ENCODE measurements around the gene IMPDH2. TPM values are rescaled to one million over a fixed set of nuclear protein-coding genes. Genes with fewer than 3 reads are reported as not detected.

Gene IMPDH2
- total and polyA plus RNA-seq, 2 of the 8 experiments (the other 6 are each of a cell fraction or from before 2014, with no cell fraction given) = 374 to 409 TPM

- TF ChIP-seq RAD21 (IDR thresholded peaks at IDR 0.05 in 1 of 2, conservative IDR thresholded peaks at IDR 0.05 in 1 of 2; ENCODE audit: low read depth in 2 of 2, low read length in 2 of 2) (no peak), JUND (IDR thresholded peaks at IDR 0.05; ENCODE audit: low read length) (no peak), MAX (IDR thresholded peaks at IDR 0.05) (peak; percentile 81), TAF7 (optimal IDR thresholded peaks at IDR 0.05; ENCODE audit: borderline replicate concordance, low read depth, low read length) (peak; percentile 44), EGR1 (IDR thresholded peaks at IDR 0.05; ENCODE audit: borderline replicate concordance, low read depth, low read length) (no peak), YY1 (IDR thresholded peaks at IDR 0.05; ENCODE audit: low read depth, low read length) (peak; percentile 92), FOSL1 (IDR thresholded peaks at IDR 0.05; ENCODE audit: insufficient read depth, low read depth, low read length) (no peak), PHF8 (conservative IDR thresholded peaks at IDR 0.05; ENCODE audit: low read depth, low read length) (0 out of 2 replicates have a peak, but pooled peaks have one; percentile 14), GABPA (IDR thresholded peaks at IDR 0.05; ENCODE audit: borderline replicate concordance, insufficient read depth, low read length) (no peak), SAP30 (IDR thresholded peaks at IDR 0.05; ENCODE audit: insufficient read depth, insufficient replicate concordance, low read length) (peak; percentile 38), CTCF (IDR thresholded peaks at IDR 0.05; ENCODE audit: control extremely low read depth in 1 of 3, insufficient read depth in 1 of 3, low read depth in 1 of 3, low read length in 3 of 3) (no peak), TEAD4 (IDR thresholded peaks at IDR 0.05; ENCODE audit: low read depth, low read length) (no peak), POLR2A (IDR thresholded peaks at IDR 0.05; ENCODE audit: control extremely low read depth in 1 of 2, low read depth in 2 of 2, low read length in 2 of 2) (no peak; a peak in 1 of 3 replicates), TAF1 (IDR thresholded peaks at IDR 0.05; ENCODE audit: low read depth, low read length) (peak; percentile 60; the same call in 1 of the 2 replicates), TBP (IDR thresholded peaks at IDR 0.05; ENCODE audit: low read depth, low read length) (0 out of 2 replicates have a peak, but pooled peaks have one; percentile 18), RFX5 (IDR thresholded peaks at IDR 0.05; ENCODE audit: borderline replicate concordance, low read depth, low read length) (no peak), RXRA (IDR thresholded peaks at IDR 0.05; ENCODE audit: insufficient read depth, low read depth, low read length) (no peak)
Measured at GRCh38 chr3:48990636-48991469, 38.3 kb downstream of the IMPDH2 start (continued).

All from H1 (cell line).